ENCODE results near the gene HEATR5A.

DNA sequence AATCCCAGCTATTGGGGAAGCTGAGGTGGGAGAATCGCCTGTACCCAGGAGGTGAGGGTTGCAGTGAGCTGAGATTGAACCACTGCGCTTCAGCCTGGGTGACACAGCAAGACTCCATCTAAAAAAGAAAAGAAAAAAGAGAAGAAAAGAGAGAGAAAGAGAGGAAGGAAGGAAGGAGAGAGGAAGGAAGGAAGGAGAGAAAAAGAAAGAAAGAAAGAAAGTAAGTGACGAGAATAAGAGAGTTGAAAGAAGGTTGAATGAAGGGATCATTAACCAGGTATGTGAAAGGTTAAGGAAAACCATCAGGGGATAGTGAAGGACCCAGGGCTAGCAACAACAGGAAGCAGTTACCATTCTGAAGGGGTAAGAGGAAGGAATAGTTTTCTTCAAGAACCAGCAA is 41.2 kb upstream of the HEATR5A start:
- TF ChIP-seq CTCF (IDR thresholded peaks at IDR 0.05) (no peak), RFX5 (IDR thresholded peaks at IDR 0.05; ENCODE audit: low read length) (no peak), TEAD4 (IDR thresholded peaks at IDR 0.05; ENCODE audit: borderline replicate concordance, insufficient read depth) (no peak), USF2 (IDR thresholded peaks at IDR 0.05; ENCODE audit: borderline replicate concordance, low read depth, low read length) (no peak), PBX3 (IDR thresholded peaks at IDR 0.05) (no peak), FOXJ3 (CRISPR knock-in tag; IDR thresholded peaks at IDR 0.05) (no peak)
